SHP77 treated with DMSO at 0.1 percent for 48 hours (cell line): ENCODE results near the gene CDH26.

Experiments
- DNase-seq: peaks from one replicate; lab custom pipeline; 2025; lab: John Stamatoyannopoulos, UW

CDH26 gene

GRCh38 chr20:60063739-60064380 lies 105.6 kb downstream of the CDH26 start:
- no peak for DNase-seq
